ENCODE measurements around the gene SPDYE4.

Gene SPDYE4

GRCh38 chr17:8766731-8767130, 8.4 kb upstream of the SPDYE4 start:
- H4K20me1 ChIP-seq (ENCODE audit: control insufficient read depth, insufficient read depth, low read depth, low read length): no peaks in the 10 kb centered on the region
- H3K9me2 ChIP-seq (replicated peaks; ENCODE audit: control insufficient read depth, low read length): no peaks in the 10 kb centered on the region
- no peak for TF ChIP-seq CTCF (IDR thresholded peaks at IDR 0.05; ENCODE audit: low read depth, low read length, poor library complexity, severe bottlenecking)
- TF ChIP-seq EZH2phosphoT487 (IDR thresholded peaks at IDR 0.05; ENCODE audit: borderline replicate concordance, low read length): no peak
- H3K4me1 ChIP-seq (ENCODE audit: control insufficient read depth, low read length): no peaks in the 10 kb centered on the region
- no peaks in the 10 kb centered on the region for H3K36me3 ChIP-seq (ENCODE audit: control insufficient read depth, low read length)
- no peak overlapping the region for H3K4me2 ChIP-seq (ENCODE audit: low read length)
- H3K4me3 ChIP-seq (ENCODE audit: low read length): no peak overlapping the region
- H3K27me3 ChIP-seq (ENCODE audit: control insufficient read depth, low read length): peaks cover 8% of the 10 kb centered on the region; the same call in 1 of the 2 replicates
- H3K79me2 ChIP-seq (ENCODE audit: control insufficient read depth, low read length): no peaks in the 10 kb centered on the region
- H3F3A ChIP-seq (ENCODE audit: control insufficient read depth, insufficient read depth): no peaks in the 10 kb centered on the region
- H3K27ac ChIP-seq (ENCODE audit: low read depth, low read length): no peak overlapping the region
- H3K9me3 ChIP-seq (ENCODE audit: control insufficient read depth, insufficient read depth, low read length): no peaks in the 10 kb centered on the region

- H3K9me3 ChIP-seq (ENCODE audit: control insufficient read depth, insufficient read depth, low read length): no peaks in the 10 kb centered on the region
- no peak overlapping the region for H3K27ac ChIP-seq (ENCODE audit: low read depth, low read length)
- H3K4me3 ChIP-seq (ENCODE audit: low read length): no peak overlapping the region
- no peaks in the 10 kb centered on the region for H4K20me1 ChIP-seq (ENCODE audit: control insufficient read depth, insufficient read depth, low read depth, low read length)
- no peak overlapping the region for H3K4me2 ChIP-seq (ENCODE audit: low read length)
- H3F3A ChIP-seq (ENCODE audit: control insufficient read depth, insufficient read depth): no peaks in the 10 kb centered on the region
- H3K27me3 ChIP-seq (ENCODE audit: control insufficient read depth, low read length): peaks cover 6% of the 10 kb centered on the region
- no peaks in the 10 kb centered on the region for H3K36me3 ChIP-seq (ENCODE audit: control insufficient read depth, low read length)
- TF ChIP-seq CTCF (IDR thresholded peaks at IDR 0.05; ENCODE audit: low read depth, low read length, poor library complexity, severe bottlenecking) (no peak), EZH2phosphoT487 (IDR thresholded peaks at IDR 0.05; ENCODE audit: borderline replicate concordance, low read length) (no peak)
- H3K79me2 ChIP-seq (ENCODE audit: control insufficient read depth, low read length): no peaks in the 10 kb centered on the region
- no peaks in the 10 kb centered on the region for H3K9me2 ChIP-seq (replicated peaks; ENCODE audit: control insufficient read depth, low read length)
- no peaks in the 10 kb centered on the region for H3K4me1 ChIP-seq (ENCODE audit: control insufficient read depth, low read length)
These were observed 3.7 kb upstream of the SPDYE4 start for GRCh38 chr17:8762012-8762411.

GRCh38 chr17:8757189-8757588, 1.2 kb downstream of the SPDYE4 start:
- Histone ChIP-seq H3K27me3 (ENCODE audit: control insufficient read depth, low read length) (peaks cover 3% of the 10 kb centered on the region; the same call in 1 of the 2 replicates), H4K20me1 (ENCODE audit: control insufficient read depth, insufficient read depth, low read depth, low read length) (no peaks in the 10 kb centered on the region)
- TF ChIP-seq CTCF (IDR thresholded peaks at IDR 0.05; ENCODE audit: low read depth, low read length, poor library complexity, severe bottlenecking): no peak
- no peak for TF ChIP-seq EZH2phosphoT487 (IDR thresholded peaks at IDR 0.05; ENCODE audit: borderline replicate concordance, low read length)

More at GRCh38 chr17:8757189-8757588, 1.2 kb downstream of the SPDYE4 start:
- H3K9me3 ChIP-seq (ENCODE audit: control insufficient read depth, insufficient read depth, low read length): no peaks in the 10 kb centered on the region
- H3K4me3 ChIP-seq (ENCODE audit: low read length): no peak overlapping the region
- H3K9me2 ChIP-seq (replicated peaks; ENCODE audit: control insufficient read depth, low read length): no peaks in the 10 kb centered on the region
- H3K36me3 ChIP-seq (ENCODE audit: control insufficient read depth, low read length): no peaks in the 10 kb centered on the region
- H3F3A ChIP-seq (ENCODE audit: control insufficient read depth, insufficient read depth): no peaks in the 10 kb centered on the region
- no peak overlapping the region for H3K4me2 ChIP-seq (ENCODE audit: low read length)
- no peaks in the 10 kb centered on the region for H3K79me2 ChIP-seq (ENCODE audit: control insufficient read depth, low read length)
- H3K4me1 ChIP-seq (ENCODE audit: control insufficient read depth, low read length): no peaks in the 10 kb centered on the region
- H3K27ac ChIP-seq (ENCODE audit: low read depth, low read length): no peak overlapping the region

All from DOHH2 (cell line).